Smooth muscle cell (in vitro differentiated cells): ENCODE results near the gene SECTM1. TPM values are rescaled to one million over a fixed set of nuclear protein-coding genes. Genes with fewer than 3 reads are reported as not detected.

Experiments used
- DNase-seq: peaks from one replicate; lab custom pipeline; 2025; ENCODE audit not compliant: unreplicated experiment; lab: John Stamatoyannopoulos, UW
- H2AFZ ChIP-seq: fragments of 200-600 bp; sonication (generic); 2 replicates; pipeline ENCODE4 v1.6.0; 2016; ENCODE audit warnings: antibody characterized with exemption, low read depth, mild to moderate bottlenecking
- H3F3A ChIP-seq: fragments of 200-600 bp; sonication (generic); 2 replicates; pipeline ENCODE4 v1.6.0; 2017; ENCODE audit warnings: antibody characterized with exemption, low read depth
- H3K27ac ChIP-seq: fragments of 200-600 bp; sonication (generic); 2 replicates; pipeline ENCODE4 v1.5.1; 2016; ENCODE audit warnings: low read depth, mild to moderate bottlenecking
- H3K27me3 ChIP-seq: fragments of 200-600 bp; sonication (generic); 2 replicates; pipeline ENCODE4 v1.6.1; 2016; ENCODE audit warnings: low read depth, mild to moderate bottlenecking
- H3K36me3 ChIP-seq: fragments of 200-600 bp; sonication (generic); 2 replicates; pipeline ENCODE4 v1.5.1; 2016; ENCODE audit warnings: low read depth
- H3K4me1 ChIP-seq: fragments of 200-600 bp; sonication (generic); 2 replicates; pipeline ENCODE4 v1.5.1; 2016; ENCODE audit warnings: low read depth
- H3K4me2 ChIP-seq: fragments of 200-600 bp; sonication (generic); 2 replicates; pipeline ENCODE4 v1.6.0; 2016; ENCODE audit warnings: mild to moderate bottlenecking
- H3K4me3 ChIP-seq: fragments of 200-600 bp; sonication (generic); 2 replicates; pipeline ENCODE4 v1.5.1; 2016; ENCODE audit warnings: mild to moderate bottlenecking
- H3K79me2 ChIP-seq: fragments of 200-600 bp; sonication (generic); 2 replicates; pipeline ENCODE4 v1.6.0; 2016; ENCODE audit warnings: low read depth, mild to moderate bottlenecking
- H3K9ac ChIP-seq: fragments of 200-600 bp; sonication (generic); 2 replicates; pipeline ENCODE4 v1.6.0; 2016; ENCODE audit warnings: low read depth
- H3K9me3 ChIP-seq: fragments of 200-600 bp; sonication (generic); replicated peaks from 2 replicates; pipeline ENCODE4 v1.5.1; 2016; ENCODE audit warnings: low read depth
- H4K20me1 ChIP-seq: fragments of 200-600 bp; sonication (generic); 2 replicates; pipeline ENCODE4 v1.6.0; 2016; ENCODE audit warnings: low read depth
- WGBS: methylation state at CpG from one replicate; pipeline ENCODE4 v1.1.7; 2016; ENCODE audit warnings: low lambda C conversion rate; 5-methylcytosine and 5-hydroxymethylcytosine counted together
- polyA plus RNA-seq: library from polyadenylated mRNA; unstranded; fragments of >200 nt; fragmentation: Nextera tagmentation; extraction: Ambion mirVana; gene quantifications from 2 replicates; pipeline ENCODE4 v1.2.1, GENCODE V29; 2016
- total RNA-seq: library from RNA; depleted of rRNA; stranded (reverse); fragments of >200 nt; gene quantifications from 2 replicates; pipeline ENCODE4 v1.2.3, GENCODE V29; 2014
- TF ChIP-seq, protein P1 (sequence below): fragments of 200-600 bp; sonication (generic); IDR thresholded peaks from 2 replicates; pipeline ENCODE4 v1.5.1; 2017; ENCODE audit warnings: borderline replicate concordance, mild to moderate bottlenecking, antibody characterized with exemption; ENCODE audit not compliant: insufficient read depth, poor library complexity, severe bottlenecking

SECTM1 gene
- total and polyA plus RNA-seq, 2 experiments from 2014 or later, result 0.49 TPM; not detected in 1

DNA sequence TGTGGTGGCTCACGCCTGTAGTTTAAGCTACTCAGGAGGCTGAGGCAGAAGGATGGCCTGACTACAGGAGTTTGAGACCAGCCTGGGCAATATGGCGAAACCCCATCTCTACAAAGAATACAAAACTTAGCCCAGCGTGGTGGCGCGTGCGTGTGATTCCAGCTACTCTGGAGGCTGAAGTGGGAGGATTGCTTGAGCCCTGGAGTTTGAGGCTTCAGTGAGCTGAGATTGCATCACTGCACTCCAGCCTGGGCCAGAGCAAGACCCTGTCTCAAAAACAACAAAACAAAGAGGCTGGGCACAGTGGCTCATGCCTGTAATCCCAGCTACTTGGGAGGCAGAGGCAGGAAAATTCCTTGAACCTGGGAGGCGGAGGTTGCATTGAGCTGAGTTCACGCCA is 53.0 kb downstream of the SECTM1 start:
- Histone ChIP-seq H3K36me3 (no peaks in the 10 kb centered on the region), H4K20me1 (no peaks in the 10 kb centered on the region), H3K9me3 (no peaks in the 10 kb centered on the region), H3K27ac (no peak overlapping the region), H3K9ac (no peak overlapping the region), H3K27me3 (no peaks in the 10 kb centered on the region), H3K79me2 (no peaks in the 10 kb centered on the region), H3K4me2 (no peak overlapping the region), H3K4me1 (no peaks in the 10 kb centered on the region), H3K4me3 (no peak overlapping the region), H3F3A (no peaks in the 10 kb centered on the region), H2AFZ (no peak overlapping the region)
- no peak for DNase-seq
- WGBS, result 92% methylated on average over 8 of the region's 8 CpGs
- TF ChIP-seq, protein P1, sequence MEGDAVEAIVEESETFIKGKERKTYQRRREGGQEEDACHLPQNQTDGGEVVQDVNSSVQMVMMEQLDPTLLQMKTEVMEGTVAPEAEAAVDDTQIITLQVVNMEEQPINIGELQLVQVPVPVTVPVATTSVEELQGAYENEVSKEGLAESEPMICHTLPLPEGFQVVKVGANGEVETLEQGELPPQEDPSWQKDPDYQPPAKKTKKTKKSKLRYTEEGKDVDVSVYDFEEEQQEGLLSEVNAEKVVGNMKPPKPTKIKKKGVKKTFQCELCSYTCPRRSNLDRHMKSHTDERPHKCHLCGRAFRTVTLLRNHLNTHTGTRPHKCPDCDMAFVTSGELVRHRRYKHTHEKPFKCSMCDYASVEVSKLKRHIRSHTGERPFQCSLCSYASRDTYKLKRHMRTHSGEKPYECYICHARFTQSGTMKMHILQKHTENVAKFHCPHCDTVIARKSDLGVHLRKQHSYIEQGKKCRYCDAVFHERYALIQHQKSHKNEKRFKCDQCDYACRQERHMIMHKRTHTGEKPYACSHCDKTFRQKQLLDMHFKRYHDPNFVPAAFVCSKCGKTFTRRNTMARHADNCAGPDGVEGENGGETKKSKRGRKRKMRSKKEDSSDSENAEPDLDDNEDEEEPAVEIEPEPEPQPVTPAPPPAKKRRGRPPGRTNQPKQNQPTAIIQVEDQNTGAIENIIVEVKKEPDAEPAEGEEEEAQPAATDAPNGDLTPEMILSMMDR, result no peak

DNA sequence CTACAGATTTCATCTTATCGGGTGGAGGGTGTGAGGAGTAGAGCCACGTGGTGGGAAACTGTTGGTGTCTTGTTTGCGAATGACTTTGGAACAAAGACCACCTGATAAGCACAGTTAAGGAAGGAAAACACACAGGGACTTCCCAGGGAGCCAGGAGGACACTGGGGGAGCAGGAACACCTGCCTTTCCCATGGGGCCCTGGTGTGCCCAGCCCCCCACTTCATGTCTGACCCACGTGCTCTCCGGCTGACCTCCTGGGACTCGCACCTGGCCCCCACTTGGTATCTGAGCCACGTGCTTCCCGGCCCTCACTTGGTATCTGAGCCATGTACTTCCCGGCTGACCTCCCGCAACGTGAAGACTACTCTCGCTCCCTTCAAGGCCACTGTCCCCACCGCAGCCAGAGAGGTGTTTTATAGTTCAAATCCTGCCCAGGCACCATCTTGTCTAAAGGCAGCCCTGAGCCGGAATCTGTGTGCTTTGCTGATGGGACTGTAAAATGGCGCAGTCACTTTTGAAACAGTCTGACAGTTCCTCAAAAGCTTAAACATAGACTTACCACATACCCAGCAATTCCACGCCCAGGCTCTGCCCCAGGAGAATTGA is 54.7 kb downstream of the SECTM1 start:
- Histone ChIP-seq H2AFZ (no peak overlapping the region), H3K9ac (no peak overlapping the region), H3K4me3 (no peak overlapping the region), H3K79me2 (no peaks in the 10 kb centered on the region), H4K20me1 (no peaks in the 10 kb centered on the region), H3K27ac (no peak overlapping the region), H3F3A (no peaks in the 10 kb centered on the region), H3K4me1 (peaks cover 2% of the 10 kb centered on the region), H3K27me3 (no peaks in the 10 kb centered on the region), H3K36me3 (no peaks in the 10 kb centered on the region), H3K4me2 (no peak overlapping the region), H3K9me3 (no peaks in the 10 kb centered on the region)
- DNase-seq, result no peak
- TF ChIP-seq, protein P1, result no peak
- 87% methylated on average over 16 of the region's 16 CpGs for WGBS

DNA sequence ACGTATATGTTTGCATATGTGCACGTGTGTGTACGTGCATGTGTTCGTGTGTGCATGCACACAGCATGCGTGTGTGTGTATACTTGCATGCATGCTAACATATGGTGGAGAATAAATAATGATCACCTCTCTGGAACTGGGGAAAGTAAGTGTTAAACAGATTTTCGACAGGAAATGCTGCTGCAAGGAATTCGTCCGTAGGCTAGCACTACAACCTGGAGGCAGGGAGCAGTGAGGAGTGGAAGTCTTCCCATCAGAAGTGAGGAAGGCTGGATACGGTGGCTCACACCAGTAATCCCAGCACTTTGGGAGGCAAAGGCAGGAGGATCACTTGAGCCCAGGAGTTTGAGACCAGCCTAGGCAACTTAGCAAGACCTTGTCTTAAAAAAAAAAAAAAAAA is 55.3 kb downstream of the SECTM1 start:
- no peaks in the 10 kb centered on the region for H3F3A ChIP-seq
- H3K27me3 ChIP-seq, result no peaks in the 10 kb centered on the region
- no peak overlapping the region for H2AFZ ChIP-seq
- H3K27ac ChIP-seq, result no peak overlapping the region
- no peaks in the 10 kb centered on the region for H3K9me3 ChIP-seq
- no peaks in the 10 kb centered on the region for H4K20me1 ChIP-seq
- H3K4me1 ChIP-seq, result peaks cover 5% of the 10 kb centered on the region
- no peak for DNase-seq
- H3K79me2 ChIP-seq, result peaks cover 1% of the 10 kb centered on the region
- no peak overlapping the region for H3K4me2 ChIP-seq
- no peak overlapping the region for H3K4me3 ChIP-seq
- no peak overlapping the region for H3K9ac ChIP-seq
- TF ChIP-seq, protein P1, result no peak
- 89% methylated on average over 9 of the region's 9 CpGs for WGBS
- no peaks in the 10 kb centered on the region for H3K36me3 ChIP-seq

DNA sequence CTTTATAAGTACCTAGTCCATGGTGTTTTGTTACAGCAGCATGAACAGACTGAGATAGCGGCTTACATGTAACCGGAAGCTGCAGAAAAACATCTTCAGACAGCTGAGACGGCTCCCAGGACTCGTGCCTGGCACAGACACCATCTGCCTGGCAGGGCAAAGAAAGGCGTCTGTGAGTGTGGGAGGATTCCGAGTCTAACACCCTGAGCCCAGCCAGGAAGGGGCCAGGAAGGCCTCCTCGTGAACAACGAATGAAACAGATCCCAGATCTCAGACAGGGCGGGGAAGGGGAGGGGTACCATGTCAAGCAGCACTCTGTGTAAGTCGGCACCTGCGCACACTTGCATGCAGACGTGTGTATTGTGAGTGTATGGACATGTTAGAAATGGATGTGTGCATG is 55.7 kb downstream of the SECTM1 start:
- Histone ChIP-seq H3K27ac (no peak overlapping the region), H3K36me3 (no peaks in the 10 kb centered on the region), H4K20me1 (no peaks in the 10 kb centered on the region), H3F3A (no peaks in the 10 kb centered on the region), H3K4me2 (no peak overlapping the region), H3K27me3 (no peaks in the 10 kb centered on the region), H3K4me1 (peaks cover 5% of the 10 kb centered on the region), H3K79me2 (peaks cover 6% of the 10 kb centered on the region), H2AFZ (no peak overlapping the region), H3K4me3 (no peak overlapping the region), H3K9me3 (no peaks in the 10 kb centered on the region), H3K9ac (no peak overlapping the region)
- TF ChIP-seq, protein P1, result no peak
- 83% methylated on average over 12 of the region's 12 CpGs for WGBS
- no peak for DNase-seq
